GM03348 (cell line): Measurements from ENCODE around the gene IL12A.

ENCODE experiments used
- DNase-seq: peaks from one replicate; pipeline ENCODE4 v3.0.0; 2012; ENCODE audit warnings: low spot score

IL12A gene

GRCh38 chr3:159988617-159989271, at the start of gene IL12A:
Gene IL12A (plus strand): TSS chr3:159988835.
- peak; percentile 92 for DNase-seq

GRCh38 chr3:159941038-159942000, 47.3 kb upstream of the IL12A start:
- DNase-seq: no peak

- no peak for DNase-seq
Measured at GRCh38 chr3:159944781-159945180, 43.9 kb upstream of the IL12A start.

GRCh38 chr3:159945930-159946329, 42.7 kb upstream of the IL12A start:
- DNase-seq: no peak

- DNase-seq: peak; percentile 75
Measured at GRCh38 chr3:159947220-159947619, 41.4 kb upstream of the IL12A start.

- peak; percentile 29 for DNase-seq
Measured at GRCh38 chr3:159948429-159949144, 40.0 kb upstream of the IL12A start.

GRCh38 chr3:159950156-159950898, 38.3 kb upstream of the IL12A start:
- no peak for DNase-seq

- no peak for DNase-seq
Measured at GRCh38 chr3:159951540-159951939, 37.1 kb upstream of the IL12A start.

- no peak for DNase-seq
Measured at GRCh38 chr3:159953325-159954085, 35.1 kb upstream of the IL12A start.

GRCh38 chr3:159960188-159961148, 28.2 kb upstream of the IL12A start:
- DNase-seq: no peak

GRCh38 chr3:159964166-159964973, 24.3 kb upstream of the IL12A start:
- peak; percentile 63 for DNase-seq

- no peak for DNase-seq
Measured at GRCh38 chr3:159971311-159971710, 17.3 kb upstream of the IL12A start.

- no peak for DNase-seq
Measured at GRCh38 chr3:159977295-159977694, 11.3 kb upstream of the IL12A start.

- DNase-seq: no peak
Measured at GRCh38 chr3:159978353-159978752, 10.3 kb upstream of the IL12A start.

- DNase-seq: no peak
Measured at GRCh38 chr3:159978918-159979703, 9.5 kb upstream of the IL12A start.

GRCh38 chr3:159982442-159982974, 6.1 kb upstream of the IL12A start:
- no peak for DNase-seq

GRCh38 chr3:159987291-159987711, 1.3 kb upstream of the IL12A start:
- peak; percentile 76 for DNase-seq
